ENCODE data around the gene GOLGA8R.
"Not testable (repeated sequence)": the region's sequence is repeated elsewhere in the genome, so short reads cannot be mapped to it uniquely, and the experiment has no call there.

- TF ChIP-seq CTCF (IDR thresholded peaks at IDR 0.05); ZFX (IDR thresholded peaks at IDR 0.05; ENCODE audit: borderline replicate concordance): not testable (repeated sequence)
Observed at GRCh38 chr15:30355043-30355442, 59.0 kb downstream of the GOLGA8R start.
